ENCODE measurements around the gene PLPPR3.

Gene PLPPR3

DNA sequence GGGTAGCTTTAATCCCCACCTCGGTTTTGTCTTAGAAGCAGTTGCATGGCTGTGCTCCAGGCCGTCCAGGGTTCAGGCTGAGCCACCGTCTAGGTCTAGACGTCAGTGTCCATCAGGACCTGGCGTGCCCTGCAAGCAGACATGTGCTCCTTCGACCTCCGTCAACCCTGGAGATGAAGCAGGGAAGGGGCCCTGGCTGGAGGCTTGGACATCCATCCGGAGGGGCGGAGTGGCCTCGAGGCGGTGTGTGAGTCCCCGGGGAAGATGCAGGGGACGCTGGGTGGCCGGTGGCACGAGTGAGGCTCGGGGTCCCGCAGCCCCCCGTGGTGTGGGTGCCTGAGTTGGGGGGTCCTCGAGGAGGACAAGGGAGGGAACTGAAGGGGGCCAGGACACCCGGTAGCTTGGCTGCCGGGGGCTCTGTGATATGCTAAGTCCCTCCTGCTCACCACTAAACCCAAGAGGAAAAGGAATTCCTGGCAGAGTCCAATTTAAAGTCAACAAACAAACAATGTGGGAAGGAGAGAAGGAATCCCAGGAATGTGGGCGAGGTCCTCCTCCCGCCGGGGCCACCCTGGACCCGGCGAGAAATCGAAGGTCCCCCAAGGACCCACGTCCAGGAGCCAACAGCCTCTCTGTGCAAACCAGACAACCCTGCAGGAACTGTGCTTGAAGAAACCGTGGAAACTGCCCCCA lies 39.4 kb downstream of the PLPPR3 start:
- H3K4me3 ChIP-seq (ENCODE audit: low read depth, low read length), result no peak overlapping the region
- TF ChIP-seq, protein P1, sequence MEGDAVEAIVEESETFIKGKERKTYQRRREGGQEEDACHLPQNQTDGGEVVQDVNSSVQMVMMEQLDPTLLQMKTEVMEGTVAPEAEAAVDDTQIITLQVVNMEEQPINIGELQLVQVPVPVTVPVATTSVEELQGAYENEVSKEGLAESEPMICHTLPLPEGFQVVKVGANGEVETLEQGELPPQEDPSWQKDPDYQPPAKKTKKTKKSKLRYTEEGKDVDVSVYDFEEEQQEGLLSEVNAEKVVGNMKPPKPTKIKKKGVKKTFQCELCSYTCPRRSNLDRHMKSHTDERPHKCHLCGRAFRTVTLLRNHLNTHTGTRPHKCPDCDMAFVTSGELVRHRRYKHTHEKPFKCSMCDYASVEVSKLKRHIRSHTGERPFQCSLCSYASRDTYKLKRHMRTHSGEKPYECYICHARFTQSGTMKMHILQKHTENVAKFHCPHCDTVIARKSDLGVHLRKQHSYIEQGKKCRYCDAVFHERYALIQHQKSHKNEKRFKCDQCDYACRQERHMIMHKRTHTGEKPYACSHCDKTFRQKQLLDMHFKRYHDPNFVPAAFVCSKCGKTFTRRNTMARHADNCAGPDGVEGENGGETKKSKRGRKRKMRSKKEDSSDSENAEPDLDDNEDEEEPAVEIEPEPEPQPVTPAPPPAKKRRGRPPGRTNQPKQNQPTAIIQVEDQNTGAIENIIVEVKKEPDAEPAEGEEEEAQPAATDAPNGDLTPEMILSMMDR (IDR thresholded peaks at IDR 0.05; ENCODE audit: borderline replicate concordance, insufficient read depth, low read depth, low read length), result no peak

DNA sequence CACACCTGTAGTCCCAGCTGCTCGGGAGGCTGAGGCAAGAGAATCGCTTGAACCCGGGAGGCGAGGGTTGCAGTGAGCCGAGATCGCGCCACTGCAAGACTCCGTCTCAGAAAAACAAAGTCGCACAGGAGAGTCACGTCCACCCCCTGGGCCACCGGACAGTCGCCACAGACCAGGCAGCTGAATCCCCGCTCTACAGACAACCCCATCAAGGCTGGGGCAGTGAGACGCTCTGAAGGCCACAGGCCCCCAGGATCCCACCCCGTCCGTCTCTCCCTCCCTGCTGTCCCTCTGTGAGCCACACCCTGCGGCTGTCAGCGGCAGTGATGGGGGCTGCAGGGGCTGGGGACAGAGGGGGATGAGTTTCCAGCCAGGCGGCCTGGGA lies 40.0 kb downstream of the PLPPR3 start:
- TF ChIP-seq, protein P1 (IDR thresholded peaks at IDR 0.05; ENCODE audit: borderline replicate concordance, insufficient read depth, low read depth, low read length), result no peak
- H3K4me3 ChIP-seq (ENCODE audit: low read depth, low read length), result no peak overlapping the region

DNA sequence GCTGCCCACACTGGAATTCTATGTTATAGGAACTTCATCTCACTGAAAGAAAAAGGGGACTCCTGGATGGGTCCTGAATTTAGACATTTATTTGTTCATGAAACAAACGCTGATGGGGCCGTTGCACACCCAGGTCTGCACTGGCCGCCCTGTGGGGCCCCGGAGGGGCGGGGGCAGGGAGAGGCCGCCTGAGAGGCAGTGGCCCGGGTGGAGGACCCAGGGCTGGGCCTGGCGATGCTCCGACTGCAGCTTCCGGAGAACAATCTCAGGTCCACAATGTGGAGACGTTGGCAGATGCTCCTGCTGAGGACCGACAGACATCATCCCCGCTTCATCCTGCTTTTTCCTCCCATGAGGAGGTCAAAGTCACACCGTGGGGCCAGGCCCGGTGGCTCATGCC lies 40.8 kb downstream of the PLPPR3 start:
- H3K4me3 ChIP-seq (ENCODE audit: low read depth, low read length), result no peak overlapping the region
- TF ChIP-seq, protein P1 (IDR thresholded peaks at IDR 0.05; ENCODE audit: borderline replicate concordance, insufficient read depth, low read depth, low read length), result no peak

DNA sequence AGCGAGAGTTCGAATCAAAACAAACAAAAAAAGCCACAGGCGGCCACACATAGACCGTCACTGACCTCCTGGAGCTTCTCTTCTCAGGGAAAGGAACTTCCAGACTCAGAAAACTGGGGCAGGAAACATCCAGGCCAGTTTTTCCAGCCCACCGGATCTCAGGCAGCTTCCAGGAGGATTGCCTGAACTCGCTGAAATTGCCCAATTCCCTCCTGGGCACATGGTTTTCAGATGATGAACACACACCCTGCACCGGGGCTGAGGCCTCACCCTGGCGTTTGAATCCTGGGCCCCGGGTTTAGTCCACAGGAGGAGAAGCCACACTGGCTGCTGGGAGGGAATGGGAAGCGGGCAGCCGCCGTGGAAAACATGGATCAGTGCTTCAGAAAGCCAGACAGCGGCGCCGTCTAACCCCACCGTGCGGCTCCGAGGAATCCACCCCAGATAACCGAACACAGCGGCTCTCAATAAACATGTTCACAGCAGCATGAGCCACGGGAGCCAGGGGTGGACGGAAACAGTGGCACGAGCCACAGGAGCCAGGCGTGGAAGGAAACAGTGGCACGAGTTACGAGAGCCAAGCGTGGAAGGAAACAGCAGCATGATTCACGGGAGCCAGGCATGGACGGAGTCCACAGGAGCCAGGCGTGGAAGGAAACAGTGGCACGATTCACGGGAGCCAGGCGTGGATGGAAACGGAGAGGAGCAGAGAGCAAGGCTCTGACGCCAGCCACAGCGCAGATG lies 42.7 kb downstream of the PLPPR3 start:
- TF ChIP-seq, protein P1 (IDR thresholded peaks at IDR 0.05; ENCODE audit: borderline replicate concordance, insufficient read depth, low read depth, low read length), result no peak
- H3K4me3 ChIP-seq (ENCODE audit: low read depth, low read length), result no peak overlapping the region

DNA sequence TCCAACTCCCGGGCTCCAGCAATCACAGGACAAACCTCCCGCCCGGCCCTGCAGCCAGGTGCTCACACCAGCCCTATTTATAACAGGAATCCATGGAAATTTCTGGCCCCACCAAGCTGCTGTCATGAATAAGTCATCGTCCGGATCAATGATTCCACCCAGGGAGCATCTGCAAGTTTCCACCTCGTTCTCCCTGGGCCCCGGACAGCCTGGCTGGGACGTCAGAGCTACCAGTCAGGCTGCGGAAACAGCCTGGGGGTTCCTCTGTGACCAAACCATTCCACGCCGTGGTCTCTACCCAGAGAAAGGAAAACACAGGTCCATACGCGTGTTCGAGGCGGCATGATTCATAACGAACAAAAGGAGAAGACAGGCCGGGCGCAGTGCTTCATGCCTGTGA lies 45.2 kb downstream of the PLPPR3 start:
- H3K4me3 ChIP-seq (ENCODE audit: low read depth, low read length), result no peak overlapping the region
- TF ChIP-seq, protein P1 (IDR thresholded peaks at IDR 0.05; ENCODE audit: borderline replicate concordance, insufficient read depth, low read depth, low read length), result no peak

DNA sequence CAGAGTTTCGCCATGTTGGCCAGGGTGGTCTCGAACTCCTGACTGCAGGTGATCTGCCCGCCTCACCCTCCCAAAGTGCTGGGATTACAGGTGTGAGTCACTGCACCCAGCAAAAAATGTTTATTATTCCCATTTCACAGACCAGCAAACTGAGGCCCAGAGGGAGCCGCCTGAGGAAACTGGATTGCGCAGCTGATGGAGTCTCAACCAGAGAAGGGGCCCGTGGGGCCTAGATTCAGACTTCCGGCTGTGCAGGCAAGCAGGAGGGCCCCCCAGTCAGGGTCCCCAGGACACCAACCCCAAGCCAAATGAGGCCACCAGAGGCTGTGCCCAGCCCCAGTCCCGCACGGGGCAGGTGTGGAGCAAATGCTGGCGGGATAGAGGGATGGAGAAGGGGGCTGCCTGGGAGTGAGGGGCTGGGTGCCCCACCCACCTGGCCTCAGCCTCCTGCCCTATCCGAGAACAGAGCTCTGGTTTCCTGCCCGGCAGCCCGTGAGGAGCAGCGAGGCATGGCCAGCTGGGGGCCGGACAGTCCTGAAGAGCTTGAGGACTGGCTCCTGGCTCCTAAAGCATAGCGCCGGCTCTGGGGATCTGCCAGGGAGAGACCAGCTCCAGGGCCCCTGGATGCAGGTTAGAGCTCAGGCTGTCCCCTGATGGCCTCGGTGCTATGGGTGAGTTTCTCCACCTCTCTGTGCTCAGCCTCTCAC lies 48.9 kb downstream of the PLPPR3 start:
- no peak overlapping the region for H3K4me3 ChIP-seq (ENCODE audit: low read depth, low read length)
- TF ChIP-seq, protein P1 (IDR thresholded peaks at IDR 0.05; ENCODE audit: borderline replicate concordance, insufficient read depth, low read depth, low read length), result no peak

Measured in GM12875 (cell line).